IMR-90 (cell line): ENCODE results near the gene NADK. TPM values are rescaled to one million over a fixed set of nuclear protein-coding genes. Genes with fewer than 3 reads are reported as not detected.

Experiments
- ATAC-seq: fragments of 200-7000 bp; cut with Tn5 transposase; 2 replicates; pipeline ENCODE4 v1.9.1; 2020; ENCODE audit warnings: low read depth, mild to moderate bottlenecking, moderate library complexity
- BruUV-seq: library from RNA; stranded (reverse); fragments of 400-500 nt; replicated peaks from 2 replicates; lab custom pipeline; 2021; lab: Mats Ljungman, UMichigan
- CTCF ChIA-PET: fragments of 300-600 bp; formaldehyde crosslinking; extraction: SDS; loops from one replicate; lab custom pipeline; 2021; ENCODE audit warnings: antibody characterized with exemption; lab: Yijun Ruan, JAX
- POLR2A ChIA-PET: fragments of 300-600 bp; sonication (Branson Sonifier 250); formaldehyde crosslinking; loops from one replicate; lab custom pipeline; 2022; ENCODE audit warnings: antibody characterized with exemption; ENCODE audit not compliant: unreplicated experiment; lab: Charles Lee
- DNase-seq: peaks from one replicate; pipeline ENCODE4 v3.0.0; 2013
- H2AFZ ChIP-seq: replicated peaks from 2 replicates; pipeline ENCODE3; 2013; ENCODE audit warnings: low read length, mild to moderate bottlenecking; ENCODE audit not compliant: poor library complexity
- H2AK5ac ChIP-seq: 2 replicates; pipeline ENCODE4 v1.6.1; 2013; ENCODE audit warnings: low read depth, low read length, inconsistent platforms
- H2AK9ac ChIP-seq: replicated peaks from 2 replicates; pipeline ENCODE3; 2013; ENCODE audit warnings: mild to moderate bottlenecking, low read depth, low read length, moderate library complexity; ENCODE audit not compliant: poor library complexity
- H2BK120ac ChIP-seq: 2 replicates; pipeline ENCODE4 v1.6.1; 2013; ENCODE audit warnings: low read depth, low read length, inconsistent platforms
- H2BK15ac ChIP-seq: 3 replicates; pipeline ENCODE4 v1.6.1; 2013; ENCODE audit warnings: low read depth, low read length, inconsistent platforms
- H2BK20ac ChIP-seq: 2 replicates; pipeline ENCODE4 v1.6.1; 2013; ENCODE audit warnings: low read depth, mild to moderate bottlenecking, inconsistent platforms, low read length, moderate library complexity
- H2BK5ac ChIP-seq: 2 replicates; pipeline ENCODE4 v1.6.1; 2013; ENCODE audit warnings: mild to moderate bottlenecking, low read depth, low read length, inconsistent platforms; ENCODE audit not compliant: poor library complexity, severe bottlenecking
- H3K14ac ChIP-seq: replicated peaks from 2 replicates; pipeline ENCODE4 v1.6.1; 2013; ENCODE audit warnings: low read depth, low read length, inconsistent platforms
- H3K18ac ChIP-seq: 2 replicates; pipeline ENCODE4 v1.6.1; 2013; ENCODE audit warnings: low read depth, low read length, control low read depth
- H3K23ac ChIP-seq: 2 replicates; pipeline ENCODE4 v1.6.1; 2013; ENCODE audit warnings: low read depth, low read length, inconsistent platforms
- H3K27ac ChIP-seq: 2 replicates; pipeline ENCODE4 v1.5.1; 2013; ENCODE audit warnings: mild to moderate bottlenecking, control low read depth, low read length; ENCODE audit not compliant: insufficient read depth
- H3K27me3 ChIP-seq: 2 replicates; pipeline ENCODE4 v1.6.1; 2013; ENCODE audit warnings: low read length; ENCODE audit not compliant: control insufficient read depth, insufficient read depth
- H3K36me3 ChIP-seq: 2 replicates; pipeline ENCODE4 v1.6.1; 2013; ENCODE audit warnings: low read length, mixed read lengths; ENCODE audit not compliant: control insufficient read depth, insufficient read depth
- H3K4ac ChIP-seq: 2 replicates; pipeline ENCODE4 v1.6.1; 2013; ENCODE audit warnings: low read depth, low read length, inconsistent platforms
- H3K4me1 ChIP-seq: 2 replicates; pipeline ENCODE4 v1.6.1; 2013; ENCODE audit warnings: low read length, mixed read lengths; ENCODE audit not compliant: control insufficient read depth, insufficient read depth
- H3K4me2 ChIP-seq: 2 replicates; pipeline ENCODE4 v1.6.1; 2013; ENCODE audit warnings: low read depth, mild to moderate bottlenecking, control low read depth, low read length, moderate library complexity
- H3K4me3 ChIP-seq: 2 replicates; pipeline ENCODE4 v1.5.1; 2013; ENCODE audit warnings: low read depth, mild to moderate bottlenecking, control low read depth, low read length, moderate library complexity; ENCODE audit not compliant: insufficient read depth
- H3K56ac ChIP-seq: 2 replicates; pipeline ENCODE4 v1.6.1; 2013; ENCODE audit warnings: low read length, inconsistent platforms; ENCODE audit not compliant: insufficient read depth; ENCODE audit errors: extremely low read depth
- H3K79me1 ChIP-seq, 2 experiments: 2 replicates each; pipeline ENCODE4 v1.6.1; 2013; ENCODE audit warnings: low read length in 2 of 2, inconsistent platforms in 1 of 2, low read depth in 1 of 2
- H3K9ac ChIP-seq: 2 replicates; pipeline ENCODE4 v1.6.1; 2013; ENCODE audit warnings: low read depth, low read length, control low read depth
- H3K9me1 ChIP-seq: 2 replicates; pipeline ENCODE4 v1.6.1; 2013; ENCODE audit warnings: low read length, inconsistent platforms; ENCODE audit not compliant: insufficient read depth
- H3K9me3 ChIP-seq: 2 replicates; pipeline ENCODE4 v1.6.1; 2013; ENCODE audit warnings: low read length; ENCODE audit not compliant: control insufficient read depth, insufficient read depth
- H4K20me1 ChIP-seq: 2 replicates; pipeline ENCODE4 v1.6.1; 2013; ENCODE audit warnings: low read length, inconsistent platforms; ENCODE audit not compliant: insufficient read depth
- H4K5ac ChIP-seq: 2 replicates; pipeline ENCODE4 v1.6.1; 2013; ENCODE audit warnings: mild to moderate bottlenecking, low read depth, low read length, control low read depth
- H4K8ac ChIP-seq, 2 experiments: 2 replicates each; pipeline ENCODE4 v1.6.1; 2013; ENCODE audit warnings: low read depth in 2 of 2, low read length in 2 of 2, control low read depth in 1 of 2, inconsistent platforms in 1 of 2
- H4K91ac ChIP-seq: 2 replicates; pipeline ENCODE4 v1.6.1; 2013; ENCODE audit warnings: low read depth, low read length, inconsistent platforms; ENCODE audit not compliant: insufficient read depth
- BHLHE40 ChIP-seq: fragments of 150-350 bp; IDR thresholded peaks from 2 replicates; pipeline ENCODE4 v1.6.1; 2016; ENCODE audit warnings: mild to moderate bottlenecking, low read depth, low read length
- CEBPB ChIP-seq: IDR thresholded peaks from 2 replicates; pipeline ENCODE4 v1.6.1; 2012; ENCODE audit warnings: low read depth, low read length, improper control_type of control experiment
- CHD1 ChIP-seq: IDR thresholded peaks from 2 replicates; pipeline ENCODE4 v1.6.1; 2012; ENCODE audit warnings: low read depth, low read length, improper control_type of control experiment
- FOS ChIP-seq: fragments of 150-350 bp; IDR thresholded peaks from 2 replicates; pipeline ENCODE4 v1.6.1; 2016; ENCODE audit warnings: low read depth, low read length
- MAFK ChIP-seq: IDR thresholded peaks from 2 replicates; pipeline ENCODE4 v1.6.1; 2012; ENCODE audit warnings: low read depth, low read length, improper control_type of control experiment
- MAZ ChIP-seq: IDR thresholded peaks from 2 replicates; pipeline ENCODE4 v1.6.1; 2012; ENCODE audit warnings: low read depth, mild to moderate bottlenecking, low read length, improper control_type of control experiment, moderate library complexity, borderline replicate concordance
- MXI1 ChIP-seq: IDR thresholded peaks from 2 replicates; pipeline ENCODE4 v1.6.1; 2012; ENCODE audit warnings: low read depth, mild to moderate bottlenecking, low read length, moderate library complexity, borderline replicate concordance
- RAD21 ChIP-seq: IDR thresholded peaks from 2 replicates; pipeline ENCODE4 v1.6.1; 2012; ENCODE audit warnings: low read length, improper control_type of control experiment
- RCOR1 ChIP-seq: IDR thresholded peaks from 2 replicates; pipeline ENCODE4 v1.6.1; 2012; ENCODE audit warnings: mild to moderate bottlenecking, low read length, improper control_type of control experiment; ENCODE audit not compliant: insufficient replicate concordance
- SMC3 ChIP-seq: fragments of 150-350 bp; IDR thresholded peaks from 2 replicates; pipeline ENCODE4 v1.6.1; 2016; ENCODE audit warnings: low read depth, mild to moderate bottlenecking, antibody characterized with exemption, low read length, moderate library complexity
- WGBS, 2 experiments: methylation state at CpG; one replicate each; pipeline versions ENCODE4 v1.1.5 to v1.1.7; 2013; ENCODE audit warnings: missing lambda C conversion rate in 2 of 2; ENCODE audit not compliant: insufficient read length in 1 of 2; ENCODE audit errors: extremely low coverage in 2 of 2; 5-methylcytosine and 5-hydroxymethylcytosine counted together
- dilution Hi-C: fragments of 300-500 bp; cut with HindIII; formaldehyde crosslinking; loops from one replicate; pipeline ENCODE4 v1.14.3; 2018; ENCODE audit warnings: low sequenced_read_pairs; ENCODE audit not compliant: unreplicated experiment
- in situ Hi-C: fragments of 300-500 bp; cut with MboI; formaldehyde crosslinking; loops from 3 replicates; pipeline ENCODE4 v1.14.3; 2019; ENCODE audit warnings: low sequenced_read_pairs, inconsistent platforms, mixed read lengths
- intact Hi-C: fragments of 100-400 bp; cut with micrococcal nuclease; formaldehyde crosslinking; loops from 2 replicates; pipeline ENCODE4 v1.10.0; 2022
- polyA plus RNA-seq, 3 experiments: library from polyadenylated mRNA; depleted of rRNA; stranded (reverse); fragments of >200 nt; gene quantifications; 2 replicates each; pipeline ENCODE4 v1.2.3, GENCODE V29; 2012; ENCODE audit warnings: low replicate concordance in 1 of 3
- total RNA-seq: library from RNA; depleted of rRNA; stranded (reverse); fragments of >200 nt; gene quantifications from 2 replicates; pipeline ENCODE4 v1.2.3, GENCODE V29; 2012
- TF ChIP-seq, protein P1 (sequence below): fragments of 150-350 bp; IDR thresholded peaks from 2 replicates; pipeline ENCODE4 v1.6.1; 2016; ENCODE audit warnings: low read depth, mild to moderate bottlenecking, low read length, moderate library complexity, borderline replicate concordance
- TF ChIP-seq, protein P2 (sequence below): fragments of 150-350 bp; IDR thresholded peaks from 2 replicates; pipeline ENCODE4 v1.6.1; 2017; ENCODE audit warnings: mild to moderate bottlenecking, antibody characterized with exemption, low read length, low read depth
- TF ChIP-seq, protein P3 (sequence below): conservative IDR thresholded peaks from 2 replicates; pipeline ENCODE4 v1.5.1; 2012; ENCODE audit warnings: mild to moderate bottlenecking, low read depth, low read length, improper control_type of control experiment

NADK gene
- total and polyA plus RNA-seq, 2 of the 4 experiments (the other 2 are of a cell fraction): 12.5 to 56.1 TPM

DNA sequence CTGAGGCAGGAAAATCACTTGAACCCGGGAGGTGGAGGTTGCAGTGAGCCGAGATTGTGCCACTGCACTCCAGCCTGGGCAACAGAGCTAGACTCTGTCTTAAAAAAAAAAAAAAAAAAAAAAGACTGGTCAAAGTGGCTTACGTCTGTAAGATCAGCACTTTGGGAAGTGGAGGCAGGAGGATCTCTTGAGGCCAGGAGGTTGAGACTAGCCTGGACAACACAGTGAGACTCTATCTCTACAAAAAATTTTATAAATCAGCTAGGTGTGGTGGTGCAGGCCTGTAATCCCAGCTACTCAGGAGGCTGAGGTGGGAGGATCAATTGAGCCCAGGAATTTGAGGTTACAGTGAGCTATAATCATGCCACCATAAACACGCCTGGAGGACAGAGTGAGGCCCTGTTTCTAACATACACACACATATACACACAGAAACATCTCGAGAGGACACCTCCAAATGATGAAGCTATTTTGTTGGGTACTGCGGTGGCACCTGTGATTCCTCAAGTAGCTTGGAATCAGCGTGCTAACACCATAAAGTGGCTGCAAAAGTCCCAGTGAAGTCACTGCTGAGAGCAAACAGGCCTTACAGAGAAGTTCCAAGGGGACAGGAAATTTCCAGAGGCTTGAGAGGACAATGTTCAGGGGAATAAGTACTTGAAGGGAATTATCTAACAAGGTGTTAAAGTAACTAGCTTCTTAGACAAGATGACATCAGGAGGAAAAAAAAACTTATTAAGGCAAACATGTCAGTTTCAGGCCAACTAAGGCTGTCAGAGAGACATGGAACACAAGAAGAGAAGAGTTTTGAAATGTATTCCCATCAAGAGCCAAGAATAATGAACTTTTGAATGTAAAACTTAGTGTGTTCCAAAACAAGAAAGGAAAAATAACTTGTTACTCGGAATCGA, 1.3 kb downstream of the NADK start:
- Histone ChIP-seq H2BK20ac (no peak overlapping the region), H3K27ac (0 out of 2 replicates have a peak overlapping the region, but pooled peaks have one; percentile 67), H4K20me1 (peaks cover 24% of the 10 kb centered on the region), H4K8ac (peak overlapping the region in 1 of 2 experiments; percentile 82; a peak in 1 of 4 replicates), H3K23ac (peak overlapping the region; percentile 4), H2AFZ (no peak overlapping the region), H3K36me3 (peaks cover 5% of the 10 kb centered on the region), H4K5ac (no peak overlapping the region), H3K14ac (peak overlapping the region; percentile 38; the same call in 1 of the 2 replicates), H3K4me2 (peak overlapping the region; percentile 91), H3K79me1 (peaks cover 15 to 52% of the 10 kb centered on the region in 2 experiments; a peak in 3 of 4 replicates), H4K91ac (no peak overlapping the region), H3K56ac (no peak overlapping the region), H3K27me3 (no peaks in the 10 kb centered on the region), H3K9me3 (no peaks in the 10 kb centered on the region), H3K4me3 (peak overlapping the region; percentile 72), H2AK9ac (no peak overlapping the region), H2BK15ac (no peak overlapping the region), H3K4ac (no peak overlapping the region), H2BK120ac (no peak overlapping the region), H3K9ac (peak overlapping the region; percentile 80), H3K4me1 (peaks cover 16% of the 10 kb centered on the region), H3K18ac (no peak overlapping the region), H2BK5ac (no peak overlapping the region), H3K9me1 (peaks cover 9% of the 10 kb centered on the region), H2AK5ac (no peak overlapping the region)
- intact Hi-C loops: no loop called here
- in situ Hi-C loops: no loop called here
- ChIA-PET POLR2A (no interaction called here), CTCF (interaction anchor here (0.6 to 1.1 kb wide), 3 partner anchors 11 to 111 kb away, joined by 5 to 8 read pairs (median 6); no protein-coding TSS in a partner anchor)
- TSS peak; percentile 16 for BruUV-seq
- no peak for ATAC-seq
- dilution Hi-C loops: no loop called here
- 43% methylated on average over 1 of the region's 9 CpGs; no CpG with 5 or more reads in 1 of the 2 experiments for WGBS, 2 experiments
- DNase-seq: no peak
- TF ChIP-seq, protein P1, sequence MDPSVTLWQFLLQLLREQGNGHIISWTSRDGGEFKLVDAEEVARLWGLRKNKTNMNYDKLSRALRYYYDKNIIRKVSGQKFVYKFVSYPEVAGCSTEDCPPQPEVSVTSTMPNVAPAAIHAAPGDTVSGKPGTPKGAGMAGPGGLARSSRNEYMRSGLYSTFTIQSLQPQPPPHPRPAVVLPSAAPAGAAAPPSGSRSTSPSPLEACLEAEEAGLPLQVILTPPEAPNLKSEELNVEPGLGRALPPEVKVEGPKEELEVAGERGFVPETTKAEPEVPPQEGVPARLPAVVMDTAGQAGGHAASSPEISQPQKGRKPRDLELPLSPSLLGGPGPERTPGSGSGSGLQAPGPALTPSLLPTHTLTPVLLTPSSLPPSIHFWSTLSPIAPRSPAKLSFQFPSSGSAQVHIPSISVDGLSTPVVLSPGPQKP: no peak
- TF ChIP-seq MAFK (no peak), FOS (no peak), SMC3 (no peak), BHLHE40 (no peak), MXI1 (no peak), CEBPB (no peak), RAD21 (no peak), RCOR1 (no peak), CHD1 (no peak), MAZ (no peak)
- TF ChIP-seq, protein P2, sequence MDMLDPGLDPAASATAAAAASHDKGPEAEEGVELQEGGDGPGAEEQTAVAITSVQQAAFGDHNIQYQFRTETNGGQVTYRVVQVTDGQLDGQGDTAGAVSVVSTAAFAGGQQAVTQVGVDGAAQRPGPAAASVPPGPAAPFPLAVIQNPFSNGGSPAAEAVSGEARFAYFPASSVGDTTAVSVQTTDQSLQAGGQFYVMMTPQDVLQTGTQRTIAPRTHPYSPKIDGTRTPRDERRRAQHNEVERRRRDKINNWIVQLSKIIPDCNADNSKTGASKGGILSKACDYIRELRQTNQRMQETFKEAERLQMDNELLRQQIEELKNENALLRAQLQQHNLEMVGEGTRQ: no peak
- TF ChIP-seq, protein P3, sequence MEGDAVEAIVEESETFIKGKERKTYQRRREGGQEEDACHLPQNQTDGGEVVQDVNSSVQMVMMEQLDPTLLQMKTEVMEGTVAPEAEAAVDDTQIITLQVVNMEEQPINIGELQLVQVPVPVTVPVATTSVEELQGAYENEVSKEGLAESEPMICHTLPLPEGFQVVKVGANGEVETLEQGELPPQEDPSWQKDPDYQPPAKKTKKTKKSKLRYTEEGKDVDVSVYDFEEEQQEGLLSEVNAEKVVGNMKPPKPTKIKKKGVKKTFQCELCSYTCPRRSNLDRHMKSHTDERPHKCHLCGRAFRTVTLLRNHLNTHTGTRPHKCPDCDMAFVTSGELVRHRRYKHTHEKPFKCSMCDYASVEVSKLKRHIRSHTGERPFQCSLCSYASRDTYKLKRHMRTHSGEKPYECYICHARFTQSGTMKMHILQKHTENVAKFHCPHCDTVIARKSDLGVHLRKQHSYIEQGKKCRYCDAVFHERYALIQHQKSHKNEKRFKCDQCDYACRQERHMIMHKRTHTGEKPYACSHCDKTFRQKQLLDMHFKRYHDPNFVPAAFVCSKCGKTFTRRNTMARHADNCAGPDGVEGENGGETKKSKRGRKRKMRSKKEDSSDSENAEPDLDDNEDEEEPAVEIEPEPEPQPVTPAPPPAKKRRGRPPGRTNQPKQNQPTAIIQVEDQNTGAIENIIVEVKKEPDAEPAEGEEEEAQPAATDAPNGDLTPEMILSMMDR: no peak
